Glutamatergic neuron (in vitro differentiated cells): ENCODE measurements around the gene SORD. TPM values are rescaled to one million over a fixed set of nuclear protein-coding genes. Genes with fewer than 3 reads are reported as not detected.

Experiments
- DNase-seq: peaks from one replicate; pipeline ENCODE4 v3.0.0; 2022
- H3K27ac Mint-ChIP-seq: one replicate; pipeline ENCODE4 v1.8.0; 2020; ENCODE audit warnings: mild to moderate bottlenecking, mixed read lengths, inconsistent platforms; ENCODE audit not compliant: unreplicated experiment
- H3K27me3 Mint-ChIP-seq: one replicate; pipeline ENCODE4 v1.8.0; 2020; ENCODE audit warnings: mild to moderate bottlenecking, moderate library complexity, mixed read lengths, inconsistent platforms; ENCODE audit not compliant: unreplicated experiment
- H3K36me3 Mint-ChIP-seq: one replicate; pipeline ENCODE4 v1.8.0; 2020; ENCODE audit warnings: mild to moderate bottlenecking, mixed read lengths, inconsistent platforms; ENCODE audit not compliant: unreplicated experiment
- H3K4me1 Mint-ChIP-seq: one replicate; pipeline ENCODE4 v1.8.0; 2020; ENCODE audit warnings: mild to moderate bottlenecking, low read depth, mixed read lengths, inconsistent platforms; ENCODE audit not compliant: unreplicated experiment
- H3K4me3 Mint-ChIP-seq: one replicate; pipeline ENCODE4 v1.8.0; 2020; ENCODE audit warnings: mild to moderate bottlenecking, mixed read lengths, inconsistent platforms; ENCODE audit not compliant: unreplicated experiment
- H3K9me3 Mint-ChIP-seq: one replicate; pipeline ENCODE4 v1.8.0; 2020; ENCODE audit warnings: mild to moderate bottlenecking, moderate library complexity, mixed read lengths, inconsistent platforms; ENCODE audit not compliant: unreplicated experiment
- CTCF ChIP-seq: fragments of 200-600 bp; sonication (generic); IDR thresholded peaks from one replicate; pipeline ENCODE4 v1.5.0; 2021; ENCODE audit not compliant: partially characterized antibody, unreplicated experiment
- total RNA-seq: library from RNA; stranded (reverse); fragmentation: NEBNext Ultra II Directional; extraction: Animal tissue kit (Norgen Biotek cat#: 25700); gene quantifications from one replicate; pipeline ENCODE4 v1.2.1, GENCODE V29; 2021; ENCODE audit not compliant: unreplicated experiment

The SORD gene
- total RNA-seq, 1 donor from 2014 or later, result 29.1 TPM

- H3K27me3 Mint-ChIP-seq, result peaks cover 55% of the 10 kb centered on the region
Observed at GRCh38 chr15:45114751-45115085, 91.7 kb downstream of the SORD start.

GRCh38 chr15:45115312-45115820, 92.4 kb downstream of the SORD start:
- no peak for TF ChIP-seq CTCF
- DNase-seq, result no peak
- H3K27me3 Mint-ChIP-seq, result peaks cover 51% of the 10 kb centered on the region
- no peak overlapping the region for H3K27ac Mint-ChIP-seq
- peaks cover 10% of the 10 kb centered on the region for H3K9me3 Mint-ChIP-seq
- H3K4me1 Mint-ChIP-seq, result no peaks in the 10 kb centered on the region
- H3K36me3 Mint-ChIP-seq, result no peaks in the 10 kb centered on the region
- H3K4me3 Mint-ChIP-seq, result no peak overlapping the region

More at GRCh38 chr15:45114751-45115085, 91.7 kb downstream of the SORD start:
- H3K9me3 Mint-ChIP-seq, result peaks cover 10% of the 10 kb centered on the region
- TF ChIP-seq CTCF, result no peak
- no peaks in the 10 kb centered on the region for H3K36me3 Mint-ChIP-seq
- no peak overlapping the region for H3K27ac Mint-ChIP-seq
- no peaks in the 10 kb centered on the region for H3K4me1 Mint-ChIP-seq
- no peak overlapping the region for H3K4me3 Mint-ChIP-seq
- no peak for DNase-seq

GRCh38 chr15:45116006-45116481, 93.0 kb downstream of the SORD start:
- H3K4me3 Mint-ChIP-seq, result peak overlapping the region; percentile 38
- no peak for TF ChIP-seq CTCF
- H3K9me3 Mint-ChIP-seq, result peaks cover 10% of the 10 kb centered on the region
- H3K27ac Mint-ChIP-seq, result no peak overlapping the region
- H3K27me3 Mint-ChIP-seq, result peaks cover 48% of the 10 kb centered on the region
- DNase-seq, result peak; percentile 4
- H3K4me1 Mint-ChIP-seq, result no peaks in the 10 kb centered on the region
- H3K36me3 Mint-ChIP-seq, result no peaks in the 10 kb centered on the region

GRCh38 chr15:45116482-45117307, 93.7 kb downstream of the SORD start:
- H3K27ac Mint-ChIP-seq, result no peak overlapping the region
- peak overlapping the region; percentile 38 for H3K4me3 Mint-ChIP-seq
- no peak for TF ChIP-seq CTCF
- peak; percentile 40 for DNase-seq
- peaks cover 50% of the 10 kb centered on the region for H3K27me3 Mint-ChIP-seq
- H3K9me3 Mint-ChIP-seq, result peaks cover 10% of the 10 kb centered on the region
- no peaks in the 10 kb centered on the region for H3K4me1 Mint-ChIP-seq
- H3K36me3 Mint-ChIP-seq, result no peaks in the 10 kb centered on the region
